HTERT RPE-1 (cell line): ENCODE results near the gene USO1.
"Not testable (repeated sequence)": the region's sequence is repeated elsewhere in the genome, so short reads cannot be mapped to it uniquely, and the experiment has no call there.

Experiments
- in situ Hi-C: fragments of 300-500 bp; cut with MboI; formaldehyde crosslinking; loops from 4 replicates; pipeline ENCODE4 v1.14.3; 2020; ENCODE audit warnings: low sequenced_read_pairs

The USO1 gene

GRCh38 chr4:75714704-75715103 lies 9.7 kb upstream of the USO1 start:
- in situ Hi-C loops, result no loop called here

- in situ Hi-C loops, result no loop called here
Observed at GRCh38 chr4:75715105-75715799, 9.1 kb upstream of the USO1 start.

GRCh38 chr4:75716054-75716453 lies 8.3 kb upstream of the USO1 start:
- in situ Hi-C loops, result not testable (repeated sequence)

- in situ Hi-C loops, result no loop called here
Observed at GRCh38 chr4:75717408-75717807, 7.0 kb upstream of the USO1 start.

GRCh38 chr4:75718529-75718928 lies 5.8 kb upstream of the USO1 start:
- in situ Hi-C loops, result no loop called here

- in situ Hi-C loops, result no loop called here
Observed at GRCh38 chr4:75722417-75722816, 2.0 kb upstream of the USO1 start.

- in situ Hi-C loops, result no loop called here
Observed at GRCh38 chr4:75723163-75724065, 963 bp upstream of the USO1 start.

GRCh38 chr4:75724867-75725724 lies 719 bp downstream of the USO1 start:
- in situ Hi-C loops, result no loop called here

GRCh38 chr4:75725942-75726538 lies 1.7 kb downstream of the USO1 start:
- in situ Hi-C loops, result not testable (repeated sequence)

- in situ Hi-C loops, result no loop called here
Observed at GRCh38 chr4:75726577-75726976, 2.2 kb downstream of the USO1 start.

GRCh38 chr4:75727073-75727472 lies 2.7 kb downstream of the USO1 start:
- in situ Hi-C loops, result no loop called here

GRCh38 chr4:75729836-75730235 lies 5.5 kb downstream of the USO1 start:
- in situ Hi-C loops, result no loop called here

GRCh38 chr4:75733369-75733768 lies 9.0 kb downstream of the USO1 start:
- in situ Hi-C loops, result no loop called here

GRCh38 chr4:75735525-75735924 lies 11.1 kb downstream of the USO1 start:
- in situ Hi-C loops, result no loop called here

- in situ Hi-C loops, result no loop called here
Observed at GRCh38 chr4:75736862-75737261, 12.5 kb downstream of the USO1 start.

GRCh38 chr4:75737398-75737797 lies 13.0 kb downstream of the USO1 start:
- in situ Hi-C loops, result no loop called here

- in situ Hi-C loops, result no loop called here
Observed at GRCh38 chr4:75741027-75741426, 16.6 kb downstream of the USO1 start.

- in situ Hi-C loops, result no loop called here
Observed at GRCh38 chr4:75742451-75742850, 18.1 kb downstream of the USO1 start.

- in situ Hi-C loops, result no loop called here
Observed at GRCh38 chr4:75745161-75745560, 20.8 kb downstream of the USO1 start.

- in situ Hi-C loops, result no loop called here
Observed at GRCh38 chr4:75745721-75746199, 21.4 kb downstream of the USO1 start.

- in situ Hi-C loops, result no loop called here
Observed at GRCh38 chr4:75752637-75753036, 28.3 kb downstream of the USO1 start.
